Measurements from ENCODE around the gene ANKRD28.

DNA sequence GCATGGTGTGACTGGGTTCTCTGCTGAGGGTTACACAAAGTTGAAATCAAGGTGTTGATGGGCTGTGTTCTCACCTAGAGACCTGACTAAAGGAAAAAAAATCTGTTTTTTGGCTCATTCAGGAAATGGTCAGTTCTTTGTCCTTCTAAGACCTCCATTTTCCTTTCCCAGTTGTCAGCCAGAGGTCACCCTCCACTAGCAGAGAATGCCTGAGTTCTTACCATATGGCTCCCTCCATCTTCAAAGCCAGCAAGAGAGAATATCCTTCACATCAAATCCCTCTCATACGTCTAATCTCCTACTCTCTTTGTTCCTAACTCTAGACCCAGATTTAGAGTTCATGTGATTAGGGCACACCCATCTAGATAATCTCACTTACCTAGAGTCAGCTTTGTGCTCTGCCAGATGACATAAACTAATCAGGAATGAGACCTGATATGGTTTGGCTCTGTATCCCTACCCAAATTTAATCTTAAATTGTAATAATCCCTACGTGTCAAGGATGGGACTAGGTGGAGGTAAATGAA lies 19.4 kb downstream of the ANKRD28 start:
- TF ChIP-seq, protein P1, sequence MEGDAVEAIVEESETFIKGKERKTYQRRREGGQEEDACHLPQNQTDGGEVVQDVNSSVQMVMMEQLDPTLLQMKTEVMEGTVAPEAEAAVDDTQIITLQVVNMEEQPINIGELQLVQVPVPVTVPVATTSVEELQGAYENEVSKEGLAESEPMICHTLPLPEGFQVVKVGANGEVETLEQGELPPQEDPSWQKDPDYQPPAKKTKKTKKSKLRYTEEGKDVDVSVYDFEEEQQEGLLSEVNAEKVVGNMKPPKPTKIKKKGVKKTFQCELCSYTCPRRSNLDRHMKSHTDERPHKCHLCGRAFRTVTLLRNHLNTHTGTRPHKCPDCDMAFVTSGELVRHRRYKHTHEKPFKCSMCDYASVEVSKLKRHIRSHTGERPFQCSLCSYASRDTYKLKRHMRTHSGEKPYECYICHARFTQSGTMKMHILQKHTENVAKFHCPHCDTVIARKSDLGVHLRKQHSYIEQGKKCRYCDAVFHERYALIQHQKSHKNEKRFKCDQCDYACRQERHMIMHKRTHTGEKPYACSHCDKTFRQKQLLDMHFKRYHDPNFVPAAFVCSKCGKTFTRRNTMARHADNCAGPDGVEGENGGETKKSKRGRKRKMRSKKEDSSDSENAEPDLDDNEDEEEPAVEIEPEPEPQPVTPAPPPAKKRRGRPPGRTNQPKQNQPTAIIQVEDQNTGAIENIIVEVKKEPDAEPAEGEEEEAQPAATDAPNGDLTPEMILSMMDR (IDR thresholded peaks at IDR 0.05), result no peak
- no peak for TF ChIP-seq POLR2A (IDR thresholded peaks at IDR 0.05)
